ENCODE measurements around the gene DENND1B.
"Not testable (repeated sequence)": the region's sequence is repeated elsewhere in the genome, so short reads cannot be mapped to it uniquely, and the experiment has no call there.

DENND1B gene

GRCh38 chr1:197786280-197786679 lies 11.0 kb upstream of the DENND1B start:
- DNase-seq (ENCODE audit: low spot score) (no peak), FAIRE-seq (no peak)

GRCh38 chr1:197783510-197783948 lies 8.2 kb upstream of the DENND1B start:
- FAIRE-seq: no peak
- no peak for DNase-seq (ENCODE audit: low spot score)

- FAIRE-seq: no peak
- no peak for DNase-seq (ENCODE audit: low spot score)
These were observed 7.6 kb upstream of the DENND1B start for GRCh38 chr1:197782722-197783360.

GRCh38 chr1:197781968-197782721 lies 6.9 kb upstream of the DENND1B start:
- FAIRE-seq (no peak), DNase-seq (ENCODE audit: low spot score) (no peak)

GRCh38 chr1:197779921-197780320 lies 4.6 kb upstream of the DENND1B start:
- no peak for FAIRE-seq

GRCh38 chr1:197778366-197778945 lies 3.2 kb upstream of the DENND1B start:
- FAIRE-seq (no peak), DNase-seq (ENCODE audit: low spot score) (no peak)

More at GRCh38 chr1:197779921-197780320, 4.6 kb upstream of the DENND1B start:
- no peak for DNase-seq (ENCODE audit: low spot score)

GRCh38 chr1:197776351-197777105 lies 1.2 kb upstream of the DENND1B start:
- DNase-seq (ENCODE audit: low spot score): peak; percentile 80
- peak; percentile 84 for FAIRE-seq

GRCh38 chr1:197774466-197775281 lies 606 bp downstream of the DENND1B start:
- FAIRE-seq (no peak), DNase-seq (ENCODE audit: low spot score) (no peak)

- peak; percentile 51 for FAIRE-seq
- DNase-seq (ENCODE audit: low spot score): no peak
These were observed 1.4 kb downstream of the DENND1B start for GRCh38 chr1:197773856-197774255.

- FAIRE-seq: no peak
- DNase-seq (ENCODE audit: low spot score): no peak
These were observed 3.2 kb downstream of the DENND1B start for GRCh38 chr1:197771904-197772556.

- FAIRE-seq (no peak), DNase-seq (ENCODE audit: low spot score) (no peak)
These were observed 3.9 kb downstream of the DENND1B start for GRCh38 chr1:197771386-197771785.

- FAIRE-seq (no peak), DNase-seq (ENCODE audit: low spot score) (no peak)
These were observed 5.0 kb downstream of the DENND1B start for GRCh38 chr1:197770243-197770642.

- DNase-seq (ENCODE audit: low spot score) (no peak), FAIRE-seq (no peak)
These were observed 6.0 kb downstream of the DENND1B start for GRCh38 chr1:197769287-197769686.

GRCh38 chr1:197768014-197768805 lies 7.1 kb downstream of the DENND1B start:
- FAIRE-seq (no peak), DNase-seq (ENCODE audit: low spot score) (no peak)

GRCh38 chr1:197763769-197764168 lies 11.5 kb downstream of the DENND1B start:
- DNase-seq (ENCODE audit: low spot score) (no peak), FAIRE-seq (no peak)

- no peak for FAIRE-seq
- no peak for DNase-seq (ENCODE audit: low spot score)
These were observed 12.0 kb downstream of the DENND1B start for GRCh38 chr1:197763307-197763706.

- peak; percentile 7 for FAIRE-seq
- DNase-seq (ENCODE audit: low spot score): no peak
These were observed 13.6 kb downstream of the DENND1B start for GRCh38 chr1:197761654-197762053.

GRCh38 chr1:197755553-197755952 lies 19.7 kb downstream of the DENND1B start:
- not testable (repeated sequence) for FAIRE-seq; DNase-seq (ENCODE audit: low spot score)

GRCh38 chr1:197752652-197753164 lies 22.6 kb downstream of the DENND1B start:
- DNase-seq (ENCODE audit: low spot score); FAIRE-seq: not testable (repeated sequence)

All from RCC 7860 (cell line).